ENCODE results near the gene UAP1.
A peak's percentile ranks its signal among the peaks of the same experiment; 100 is the strongest.

UAP1 gene

GRCh38 chr1:162629651-162630050, 68.1 kb downstream of the UAP1 start:
- ChIA-PET POLR2A (no interaction called here), CTCF (interaction anchor here (0.8 to 6.9 kb wide), 8 partner anchors 9 to 130 kb away, joined by 3 to 56 read pairs (median 3); no protein-coding TSS in a partner anchor)
- no peak for TF ChIP-seq CTCF (IDR thresholded peaks at IDR 0.05; ENCODE audit: control extremely low read depth, extremely low read depth, low read depth, missing control alignments)
- DNase-seq (ENCODE audit: extremely low spot score): no peak

DNA sequence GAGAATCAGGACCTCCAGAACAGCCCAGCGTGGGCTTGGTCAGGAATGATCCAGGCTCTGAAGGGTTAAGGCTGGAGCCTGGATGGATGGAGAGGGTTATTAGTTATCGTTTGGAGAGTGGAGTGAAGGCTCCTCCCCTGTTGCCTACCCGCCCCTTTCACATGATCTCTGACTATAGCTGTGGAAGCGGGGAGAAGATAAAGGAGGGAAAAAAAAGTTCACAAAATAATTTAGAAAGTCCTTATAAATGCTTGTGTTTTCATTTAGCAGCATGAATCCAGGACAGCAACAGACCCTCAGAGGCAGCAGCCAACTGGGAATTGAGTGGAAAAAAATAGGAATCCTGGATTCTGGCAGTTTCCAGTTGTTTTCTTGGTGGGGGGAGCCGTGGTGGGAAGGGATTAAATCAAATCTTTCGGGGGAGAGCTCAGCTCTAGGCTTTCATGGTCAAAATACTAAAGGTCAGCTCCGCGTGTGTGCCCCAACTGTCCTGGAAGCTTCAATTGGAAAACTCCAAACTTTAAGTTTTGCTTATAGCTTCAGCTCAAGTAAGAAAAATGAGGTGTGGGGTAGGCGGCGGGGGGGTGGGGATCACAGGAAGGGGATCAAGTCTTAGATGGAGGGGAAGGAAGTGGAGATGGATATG, 70.1 kb downstream of the UAP1 start:
- no peak for TF ChIP-seq CTCF (IDR thresholded peaks at IDR 0.05; ENCODE audit: control extremely low read depth, extremely low read depth, low read depth, missing control alignments)
- no peak for DNase-seq (ENCODE audit: extremely low spot score)
- CTCF ChIA-PET: interaction anchor here (0.9 to 6.9 kb wide), 18 partner anchors 9 to 169 kb away, joined by 3 to 56 read pairs (median 4); no protein-coding TSS in a partner anchor
- POLR2A ChIA-PET: interaction anchor here (0.7 kb wide), 2 partner anchors 26 to 704 kb away, joined by 3 to 6 read pairs; no protein-coding TSS in a partner anchor

GRCh38 chr1:162632217-162632666, 70.7 kb downstream of the UAP1 start, which contains the start of gene DDR2:
TSS of gene DDR2 (plus strand) at chr1:162632464. CDS start at chr1:162719064, 86,600 bp downstream.
- no peak for TF ChIP-seq CTCF (IDR thresholded peaks at IDR 0.05; ENCODE audit: control extremely low read depth, extremely low read depth, low read depth, missing control alignments)
- ChIA-PET CTCF (interaction anchor here (0.9 to 6.9 kb wide), 14 partner anchors 9 to 45 kb away, joined by 3 to 56 read pairs (median 4); no protein-coding TSS in a partner anchor), POLR2A (no interaction called here)
- no peak for DNase-seq (ENCODE audit: extremely low spot score)

GRCh38 chr1:162632698-162633080, 71.2 kb downstream of the UAP1 start:
- ChIA-PET CTCF (interaction anchor here (0.9 to 6.9 kb wide), 9 partner anchors 10 to 891 kb away, joined by 3 to 56 read pairs (median 4); no protein-coding TSS in a partner anchor), POLR2A (no interaction called here)
- TF ChIP-seq CTCF (IDR thresholded peaks at IDR 0.05; ENCODE audit: control extremely low read depth, extremely low read depth, low read depth, missing control alignments): no peak
- no peak for DNase-seq (ENCODE audit: extremely low spot score)

DNA sequence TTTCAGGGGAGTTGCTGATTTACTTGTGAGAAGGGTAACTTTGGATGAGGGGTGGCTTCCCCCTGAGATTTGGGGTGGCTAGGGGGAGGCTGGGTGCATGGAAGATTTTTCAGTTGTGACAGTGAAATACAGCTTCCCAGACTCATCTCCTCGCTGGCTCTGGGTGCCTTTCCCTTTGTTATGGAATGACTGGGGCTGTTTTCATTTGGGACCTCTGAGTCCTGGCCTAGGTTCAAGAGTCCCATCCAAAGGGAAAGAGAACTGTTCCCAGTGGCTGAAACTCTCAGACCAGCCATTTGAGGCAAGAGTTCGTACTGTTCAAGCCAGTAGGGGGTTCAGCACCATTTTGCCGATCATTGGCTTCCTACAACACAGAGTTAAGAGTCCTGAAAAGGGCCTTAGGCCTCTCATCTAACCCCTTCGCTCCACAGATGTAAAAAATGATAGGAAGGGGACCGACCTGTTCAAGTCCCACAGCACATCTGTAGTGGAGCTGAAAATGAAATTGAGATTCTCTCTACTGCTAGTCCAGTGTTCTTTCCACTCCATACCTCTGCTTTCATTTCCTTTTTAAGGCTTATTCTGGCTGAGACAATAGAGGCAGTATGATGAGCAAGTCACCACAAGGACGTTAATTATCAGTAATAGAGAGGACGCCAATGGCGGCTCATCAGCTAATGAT, 71.7 kb downstream of the UAP1 start:
- DNase-seq (ENCODE audit: extremely low spot score): peak; percentile 23
- ChIA-PET POLR2A (no interaction called here), CTCF (interaction anchor here (1.2 to 6.9 kb wide), 7 partner anchors 10 to 892 kb away, joined by 3 to 56 read pairs (median 6); no protein-coding TSS in a partner anchor)
- no peak for TF ChIP-seq CTCF (IDR thresholded peaks at IDR 0.05; ENCODE audit: control extremely low read depth, extremely low read depth, low read depth, missing control alignments)

DNA sequence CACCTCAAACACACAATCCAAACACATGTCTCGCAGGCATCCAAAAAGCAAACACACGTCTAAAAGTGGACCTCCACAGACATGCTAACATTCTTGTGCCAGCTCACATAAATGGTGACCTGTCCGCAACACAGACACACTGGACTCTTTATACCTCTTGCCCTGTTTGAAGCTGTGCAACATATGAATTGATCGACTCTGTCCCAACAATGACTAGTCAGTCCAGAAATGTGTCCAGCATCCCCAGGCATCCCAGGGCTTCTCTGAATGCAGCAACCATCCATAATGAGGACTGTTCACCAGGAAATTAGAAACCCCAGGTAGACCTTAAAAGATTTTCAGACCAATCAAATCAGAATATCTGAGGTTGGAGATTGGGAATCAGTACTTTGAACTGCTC, 73.9 kb downstream of the UAP1 start:
- no peak for TF ChIP-seq CTCF (IDR thresholded peaks at IDR 0.05; ENCODE audit: control extremely low read depth, extremely low read depth, low read depth, missing control alignments)
- DNase-seq (ENCODE audit: extremely low spot score): no peak
- ChIA-PET POLR2A (no interaction called here), CTCF (interaction anchor here (0.8 to 3.0 kb wide), 3 partner anchors 13 to 74 kb away, joined by 3 to 12 read pairs (median 3); no protein-coding TSS in a partner anchor)

Measured in GM10248 (cell line).